HUES48 (cell line): Measurements from ENCODE around the gene JAML.

Experiments
- H3K27ac ChIP-seq: one replicate; pipeline ENCODE4 v1.7.0; 2013; ENCODE audit warnings: low read depth, low read length, inconsistent platforms
- H3K27me3 ChIP-seq: 2 replicates; pipeline ENCODE4 v1.6.1; 2013; ENCODE audit warnings: mild to moderate bottlenecking, low read length; ENCODE audit not compliant: control insufficient read depth, insufficient read depth
- H3K36me3 ChIP-seq: 2 replicates; pipeline ENCODE4 v1.6.1; 2013; ENCODE audit warnings: low read length; ENCODE audit not compliant: control insufficient read depth, insufficient read depth
- H3K4me1 ChIP-seq: 2 replicates; pipeline ENCODE4 v1.6.1; 2013; ENCODE audit warnings: mild to moderate bottlenecking, low read length; ENCODE audit not compliant: control insufficient read depth, insufficient read depth
- H3K4me3 ChIP-seq: 2 replicates; pipeline ENCODE4 v1.5.1; 2013; ENCODE audit warnings: mild to moderate bottlenecking, low read depth, low read length
- H3K9ac ChIP-seq: 2 replicates; pipeline ENCODE4 v1.6.1; 2013; ENCODE audit warnings: mild to moderate bottlenecking, low read depth, low read length, moderate library complexity
- H3K9me3 ChIP-seq: 2 replicates; pipeline ENCODE4 v1.6.1; 2013; ENCODE audit warnings: low read length; ENCODE audit not compliant: control insufficient read depth, insufficient read depth

JAML gene

DNA sequence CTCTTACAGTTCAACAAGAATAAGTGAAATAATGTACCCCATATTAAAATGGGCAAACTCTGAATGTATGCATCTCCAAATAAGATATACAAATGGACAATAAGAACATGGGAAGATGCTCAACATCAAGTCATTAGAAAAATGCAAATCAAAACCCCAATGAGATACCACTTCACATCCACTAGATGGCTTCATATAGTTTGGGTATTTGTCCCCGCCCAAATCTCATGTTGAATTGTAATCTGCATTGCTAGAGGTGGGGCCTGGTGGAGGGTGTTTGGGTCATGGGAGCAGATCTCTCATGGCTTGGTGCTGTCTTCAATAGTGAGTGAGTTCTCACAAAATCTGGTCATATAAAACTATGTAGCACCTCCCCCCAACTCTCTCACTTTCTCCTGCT, 33.6 kb upstream of the JAML start:
- H3K4me3 ChIP-seq = no peak overlapping the region
- peaks cover 29% of the 10 kb centered on the region for H3K27me3 ChIP-seq
- no peaks in the 10 kb centered on the region for H3K36me3 ChIP-seq
- no peak overlapping the region for H3K9ac ChIP-seq
- 0 out of 2 replicates have a peak, but pooled peaks cover under 1% of the 10 kb centered on the region for H3K4me1 ChIP-seq
- H3K27ac ChIP-seq = no peak overlapping the region
- H3K9me3 ChIP-seq = no peaks in the 10 kb centered on the region

- no peaks in the 10 kb centered on the region for H3K36me3 ChIP-seq
- peak overlapping the region; percentile 95; the same call in 1 of the 2 replicates for H3K9ac ChIP-seq
- H3K27me3 ChIP-seq = peaks cover 11% of the 10 kb centered on the region
- peak overlapping the region; percentile 99 for H3K27ac ChIP-seq
- H3K4me1 ChIP-seq = 0 out of 2 replicates have a peak, but pooled peaks cover 3% of the 10 kb centered on the region
- peak overlapping the region; percentile 80 for H3K4me3 ChIP-seq
- no peaks in the 10 kb centered on the region for H3K9me3 ChIP-seq
Measured at GRCh38 chr11:118252688-118253087, 27.9 kb upstream of the JAML start.

DNA sequence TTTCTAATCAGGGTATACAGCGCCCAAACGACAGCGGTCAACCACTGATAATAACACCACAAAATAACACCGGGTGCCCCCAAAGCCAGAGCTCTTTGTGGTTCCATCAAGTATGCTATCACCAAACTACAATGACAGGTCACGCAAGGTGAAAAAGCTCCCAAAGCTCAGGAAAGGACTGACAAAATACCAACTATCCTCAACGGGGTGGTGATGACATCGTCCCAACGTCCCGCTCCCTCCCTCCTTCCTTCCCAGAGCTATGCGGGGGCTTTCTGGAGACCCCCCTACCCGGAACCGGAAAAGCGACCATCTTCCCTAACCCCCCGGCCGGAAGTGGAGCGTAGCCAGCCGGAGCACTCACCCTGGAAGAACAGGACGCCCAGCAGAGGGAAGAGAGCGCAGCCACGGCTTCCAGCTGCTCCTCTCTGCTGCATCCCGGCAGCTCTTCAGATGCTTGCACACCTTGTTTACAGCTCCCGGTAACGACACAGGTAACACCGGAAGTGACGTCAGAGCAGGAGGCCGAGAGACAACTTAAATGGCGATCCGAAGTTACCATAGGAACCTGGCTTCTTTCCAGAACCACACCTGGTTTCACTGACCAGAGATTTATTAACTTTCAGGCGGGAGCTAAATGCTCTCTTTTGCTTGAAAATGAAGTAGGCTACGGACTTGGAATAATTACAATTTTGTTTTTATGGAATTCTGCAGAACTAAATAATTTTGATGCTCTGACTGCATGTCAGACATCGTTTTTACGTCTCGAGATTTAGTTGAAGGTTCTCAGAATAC, 27.2 kb upstream of the JAML start, which contains the start of gene MPZL3:
MPZL3 (minus strand) TSS at position 508 of the 795 bp plus-strand sequence; CDS start at position 437, 71 bp downstream.
- Histone ChIP-seq H3K36me3 (no peaks in the 10 kb centered on the region), H3K4me1 (0 out of 2 replicates have a peak, but pooled peaks cover 3% of the 10 kb centered on the region), H3K27ac (peak within 1 kb of the TSS; percentile 99), H3K4me3 (peak within 1 kb of the TSS; percentile 80), H3K9me3 (no peaks in the 10 kb centered on the region), H3K27me3 (peaks cover 11% of the 10 kb centered on the region), H3K9ac (peak within 1 kb of the TSS; percentile 95)

GRCh38 chr11:118247041-118247440, 22.2 kb upstream of the JAML start:
- no peak overlapping the region for H3K4me3 ChIP-seq
- H3K9me3 ChIP-seq = no peaks in the 10 kb centered on the region
- no peaks in the 10 kb centered on the region for H3K36me3 ChIP-seq
- H3K27me3 ChIP-seq = peaks cover 2% of the 10 kb centered on the region; the same call in 1 of the 2 replicates
- H3K9ac ChIP-seq = no peak overlapping the region
- no peak overlapping the region for H3K27ac ChIP-seq
- peaks cover 6% of the 10 kb centered on the region; the same call in 1 of the 2 replicates for H3K4me1 ChIP-seq

DNA sequence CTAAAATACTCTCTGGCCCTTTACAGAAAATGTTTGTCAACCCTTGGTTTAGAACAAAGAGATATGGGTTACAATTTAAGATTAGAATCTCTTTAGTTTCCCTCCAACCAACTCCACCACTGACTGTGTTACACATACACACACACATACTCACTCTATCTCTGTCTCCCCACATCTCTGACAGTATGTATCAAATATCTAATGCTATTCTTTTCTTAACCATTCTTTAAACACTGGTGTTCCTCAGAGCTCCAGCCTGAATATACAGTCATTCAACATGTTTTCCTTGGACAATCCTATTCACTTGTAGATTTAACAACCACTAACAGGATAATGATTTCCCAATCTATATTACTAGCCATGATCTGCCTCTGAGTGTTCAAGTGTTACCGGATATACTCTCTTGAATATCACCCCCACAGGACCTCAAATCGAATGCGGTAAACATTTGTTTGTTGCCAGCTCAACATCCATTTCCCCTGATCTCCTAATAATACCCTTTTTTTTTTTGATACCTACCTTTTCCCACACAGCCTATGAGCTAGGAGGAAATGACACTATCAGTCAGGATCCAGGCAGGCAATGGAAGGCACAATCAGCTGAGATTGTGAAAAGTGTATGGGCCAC, 21.2 kb upstream of the JAML start:
- Histone ChIP-seq H3K27me3 (peaks cover 2% of the 10 kb centered on the region; the same call in 1 of the 2 replicates), H3K4me3 (no peak overlapping the region)

GRCh38 chr11:118243993-118244762, 19.4 kb upstream of the JAML start:
- Histone ChIP-seq H3K4me1 (peaks cover 6% of the 10 kb centered on the region; the same call in 1 of the 2 replicates), H3K9ac (no peak overlapping the region), H3K27ac (no peak overlapping the region), H3K4me3 (no peak overlapping the region), H3K36me3 (no peaks in the 10 kb centered on the region), H3K9me3 (no peaks in the 10 kb centered on the region), H3K27me3 (peaks cover 2% of the 10 kb centered on the region; the same call in 1 of the 2 replicates)

More for the DNA sequence above, 21.2 kb upstream of the JAML start:
- Histone ChIP-seq H3K36me3 (no peaks in the 10 kb centered on the region), H3K4me1 (peaks cover 6% of the 10 kb centered on the region; the same call in 1 of the 2 replicates), H3K27ac (no peak overlapping the region), H3K9ac (no peak overlapping the region), H3K9me3 (no peaks in the 10 kb centered on the region)

- Histone ChIP-seq H3K4me3 (no peak overlapping the region), H3K9ac (no peak overlapping the region), H3K9me3 (no peaks in the 10 kb centered on the region), H3K27ac (no peak overlapping the region), H3K27me3 (no peaks in the 10 kb centered on the region), H3K36me3 (no peaks in the 10 kb centered on the region), H3K4me1 (peaks cover 14% of the 10 kb centered on the region; the same call in 1 of the 2 replicates)
Measured at GRCh38 chr11:118243161-118243560, 18.4 kb upstream of the JAML start.

DNA sequence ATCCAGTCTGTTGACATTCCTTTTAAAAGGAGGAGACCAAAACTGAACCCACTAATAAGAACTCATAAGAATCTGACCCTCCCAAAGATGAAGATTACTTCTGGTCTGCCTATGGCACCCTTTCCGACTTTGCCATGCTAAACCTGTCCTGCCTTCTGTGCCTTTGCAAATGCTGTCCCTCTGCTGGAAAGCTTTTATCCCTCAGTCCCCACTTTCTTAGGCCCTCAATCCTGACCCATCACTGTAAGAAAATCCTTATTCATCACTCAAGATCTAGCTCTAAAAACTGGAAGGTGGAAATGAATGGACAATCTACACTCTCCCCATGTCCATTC, 16.9 kb upstream of the JAML start:
- no peaks in the 10 kb centered on the region for H3K36me3 ChIP-seq

GRCh38 chr11:118240999-118241763, 16.4 kb upstream of the JAML start:
- Histone ChIP-seq H3K4me3 (no peak overlapping the region), H3K27ac (no peak overlapping the region), H3K4me1 (peaks cover 15% of the 10 kb centered on the region; the same call in 1 of the 2 replicates), H3K36me3 (no peaks in the 10 kb centered on the region), H3K27me3 (no peaks in the 10 kb centered on the region), H3K9ac (no peak overlapping the region), H3K9me3 (no peaks in the 10 kb centered on the region)

More for the DNA sequence above, 16.9 kb upstream of the JAML start:
- H3K27me3 ChIP-seq = no peaks in the 10 kb centered on the region
- H3K4me3 ChIP-seq = no peak overlapping the region
- no peak overlapping the region for H3K27ac ChIP-seq
- peaks cover 15% of the 10 kb centered on the region; the same call in 1 of the 2 replicates for H3K4me1 ChIP-seq
- no peaks in the 10 kb centered on the region for H3K9me3 ChIP-seq
- H3K9ac ChIP-seq = no peak overlapping the region

- Histone ChIP-seq H3K4me3 (no peak overlapping the region), H3K36me3 (no peaks in the 10 kb centered on the region), H3K9me3 (no peaks in the 10 kb centered on the region), H3K27ac (no peak overlapping the region), H3K27me3 (no peaks in the 10 kb centered on the region), H3K9ac (no peak overlapping the region), H3K4me1 (peaks cover 15% of the 10 kb centered on the region; the same call in 1 of the 2 replicates)
Measured at GRCh38 chr11:118239509-118240205, 14.8 kb upstream of the JAML start.
